ENCODE data around the gene SGCA. TPM values are rescaled to one million over a fixed set of nuclear protein-coding genes. Genes with fewer than 3 reads are reported as not detected.
A peak's percentile ranks its signal among the peaks of the same experiment; 100 is the strongest.

Gene SGCA
- total RNA-seq, 1 experiment from 2014 or later = 0.24 TPM

GRCh38 chr17:50122945-50123344, 42.9 kb upstream of the SGCA start:
- Mint-ChIP-seq H3K27ac (peak overlapping the region in 1 of 3 experiments; percentile 80; a peak in 2 of 7 replicates), H3K4me3 (peak overlapping the region in 1 of 2 experiments; percentile 40; a peak in 2 of 5 replicates), H3K36me3 (ENCODE audit: insufficient read depth in 1 of 3, low read depth in 3 of 3) (peaks cover 0 to 2% (median 0%) of the 10 kb centered on the region in 3 experiments; a peak in 1 of 7 replicates), H3K9me3 (no peaks in the 10 kb centered on the region), H3K27me3 (ENCODE audit: low read depth) (peaks cover 48% of the 10 kb centered on the region), H3K4me1 (peaks cover 27 to 41% of the 10 kb centered on the region in 2 experiments)
- no peak overlapping the region for H3T11ph ChIP-seq (ENCODE audit: low read length)
- no peak overlapping the region for H4K91ac ChIP-seq (ENCODE audit: insufficient read length, low read depth, low read length)
- peaks cover 3% of the 10 kb centered on the region; the same call in 1 of the 2 replicates for H3K4me1 ChIP-seq (ENCODE audit: insufficient read depth, low read length)
- WGBS (ENCODE audit: extremely low coverage, insufficient read length, low lambda C conversion rate) = no CpG with 5 or more reads among the region's 3 CpGs
- H3K9ac ChIP-seq (ENCODE audit: extremely low read depth, insufficient read length, low read length) = no peak overlapping the region
- no peak overlapping the region for H3K4ac ChIP-seq (ENCODE audit: low read depth, low read length)
- no peak overlapping the region for H4K8ac ChIP-seq (replicated peaks; ENCODE audit: insufficient read length, low read depth, low read length)
- H3K9me3 ChIP-seq (ENCODE audit: control insufficient read depth, low read depth, low read length) = no peaks in the 10 kb centered on the region
- DNase-seq = no peak
- H4K20me1 ChIP-seq (ENCODE audit: control insufficient read depth, insufficient read depth, insufficient read length) = no peaks in the 10 kb centered on the region
- H3K23ac ChIP-seq (ENCODE audit: insufficient read length, low read depth, low read length) = no peak overlapping the region
- no peak overlapping the region for H4K5ac ChIP-seq (ENCODE audit: insufficient read length, low read depth, low read length)
- H2BK15ac ChIP-seq (ENCODE audit: low read depth, low read length) = no peak overlapping the region
- no peaks in the 10 kb centered on the region for H3K23me2 ChIP-seq (ENCODE audit: insufficient read length, low read depth, low read length, poor library complexity, severe bottlenecking)
- H2BK120ac ChIP-seq (ENCODE audit: low read depth, low read length, poor library complexity, severe bottlenecking) = no peak overlapping the region
- no peak overlapping the region for H2AFZ ChIP-seq (ENCODE audit: low read length)
- no peak overlapping the region for H2BK20ac ChIP-seq (ENCODE audit: low read depth, low read length, poor library complexity, severe bottlenecking)
- H3K18ac ChIP-seq (ENCODE audit: insufficient read length, low read depth, low read length) = no peak overlapping the region
- no peak overlapping the region for H2AK5ac ChIP-seq (ENCODE audit: insufficient read length, low read length)
- no peak overlapping the region for H3K14ac ChIP-seq (ENCODE audit: insufficient read depth, low read length)
- H3K27me3 ChIP-seq (ENCODE audit: insufficient read depth, low read length) = no peaks in the 10 kb centered on the region; the same call in 1 of the 2 replicates
- no peak overlapping the region for H3K27ac ChIP-seq (ENCODE audit: insufficient read length, low read depth, low read length)
- H3K56ac ChIP-seq (ENCODE audit: insufficient read length, low read depth, low read length) = no peak overlapping the region
- H2BK5ac ChIP-seq (ENCODE audit: insufficient read length, low read length) = no peak overlapping the region
- no peaks in the 10 kb centered on the region for H3K79me2 ChIP-seq (ENCODE audit: insufficient read depth, low read length)
- no peak overlapping the region for H3K4me2 ChIP-seq (ENCODE audit: insufficient read depth, insufficient read length, low read length)
- no peak overlapping the region for H2BK12ac ChIP-seq (ENCODE audit: insufficient read length, low read depth, low read length)
- H3K79me1 ChIP-seq (ENCODE audit: insufficient read depth, low read depth, low read length, poor library complexity, severe bottlenecking) = no peaks in the 10 kb centered on the region
- TF ChIP-seq, protein P1, sequence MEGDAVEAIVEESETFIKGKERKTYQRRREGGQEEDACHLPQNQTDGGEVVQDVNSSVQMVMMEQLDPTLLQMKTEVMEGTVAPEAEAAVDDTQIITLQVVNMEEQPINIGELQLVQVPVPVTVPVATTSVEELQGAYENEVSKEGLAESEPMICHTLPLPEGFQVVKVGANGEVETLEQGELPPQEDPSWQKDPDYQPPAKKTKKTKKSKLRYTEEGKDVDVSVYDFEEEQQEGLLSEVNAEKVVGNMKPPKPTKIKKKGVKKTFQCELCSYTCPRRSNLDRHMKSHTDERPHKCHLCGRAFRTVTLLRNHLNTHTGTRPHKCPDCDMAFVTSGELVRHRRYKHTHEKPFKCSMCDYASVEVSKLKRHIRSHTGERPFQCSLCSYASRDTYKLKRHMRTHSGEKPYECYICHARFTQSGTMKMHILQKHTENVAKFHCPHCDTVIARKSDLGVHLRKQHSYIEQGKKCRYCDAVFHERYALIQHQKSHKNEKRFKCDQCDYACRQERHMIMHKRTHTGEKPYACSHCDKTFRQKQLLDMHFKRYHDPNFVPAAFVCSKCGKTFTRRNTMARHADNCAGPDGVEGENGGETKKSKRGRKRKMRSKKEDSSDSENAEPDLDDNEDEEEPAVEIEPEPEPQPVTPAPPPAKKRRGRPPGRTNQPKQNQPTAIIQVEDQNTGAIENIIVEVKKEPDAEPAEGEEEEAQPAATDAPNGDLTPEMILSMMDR (conservative IDR thresholded peaks at IDR 0.05) = no peak

Data from H9 (cell line).